GM18499 (cell line): ENCODE measurements around the gene ZNF292.
"Not testable (repeated sequence)": the region's sequence is repeated elsewhere in the genome, so short reads cannot be mapped to it uniquely, and the experiment has no call there.

Source experiments
- ATAC-seq: cut with Tn5 transposase; IDR thresholded peaks from one replicate; pipeline ENCODE4 v1.9.1; 2021; ENCODE audit warnings: moderate number of reproducible peaks; ENCODE audit not compliant: insufficient read depth, unreplicated experiment

The ZNF292 gene

GRCh38 chr6:87209812-87210211 lies 54.4 kb downstream of the ZNF292 start:
- no peak for ATAC-seq

- peak; percentile 97 for ATAC-seq
Measured at GRCh38 chr6:87210979-87211378, 55.6 kb downstream of the ZNF292 start.

GRCh38 chr6:87212596-87212995 lies 57.2 kb downstream of the ZNF292 start:
- no peak for ATAC-seq

- ATAC-seq = no peak
Measured at GRCh38 chr6:87213364-87213763, 58.0 kb downstream of the ZNF292 start.

GRCh38 chr6:87214831-87215230 lies 59.5 kb downstream of the ZNF292 start:
- ATAC-seq = no peak

GRCh38 chr6:87220997-87221396 lies 65.6 kb downstream of the ZNF292 start:
- no peak for ATAC-seq

GRCh38 chr6:87222676-87223075 lies 67.3 kb downstream of the ZNF292 start:
- no peak for ATAC-seq

GRCh38 chr6:87224971-87225370 lies 69.6 kb downstream of the ZNF292 start:
- no peak for ATAC-seq

- ATAC-seq = no peak
Measured at GRCh38 chr6:87225511-87225910, 70.1 kb downstream of the ZNF292 start.

GRCh38 chr6:87225937-87226336 lies 70.6 kb downstream of the ZNF292 start:
- no peak for ATAC-seq

- no peak for ATAC-seq
Measured at GRCh38 chr6:87230801-87231200, 75.4 kb downstream of the ZNF292 start.

- no peak for ATAC-seq
Measured at GRCh38 chr6:87237804-87238203, 82.4 kb downstream of the ZNF292 start.

- ATAC-seq = not testable (repeated sequence)
Measured at GRCh38 chr6:87239098-87239635, 83.8 kb downstream of the ZNF292 start.

- ATAC-seq = no peak
Measured at GRCh38 chr6:87241304-87241703, 85.9 kb downstream of the ZNF292 start.

GRCh38 chr6:87242311-87242710 lies 86.9 kb downstream of the ZNF292 start:
- no peak for ATAC-seq

- ATAC-seq = no peak
Measured at GRCh38 chr6:87243812-87244211, 88.4 kb downstream of the ZNF292 start.

- ATAC-seq = no peak
Measured at GRCh38 chr6:87244380-87244779, 89.0 kb downstream of the ZNF292 start.

GRCh38 chr6:87250019-87250418 lies 94.7 kb downstream of the ZNF292 start:
- ATAC-seq = no peak

GRCh38 chr6:87251225-87251624 lies 95.9 kb downstream of the ZNF292 start:
- no peak for ATAC-seq

- no peak for ATAC-seq
Measured at GRCh38 chr6:87251725-87252124, 96.4 kb downstream of the ZNF292 start.

- no peak for ATAC-seq
Measured at GRCh38 chr6:87257046-87257445, 101.7 kb downstream of the ZNF292 start.

GRCh38 chr6:87257565-87257964 lies 102.2 kb downstream of the ZNF292 start:
- ATAC-seq = no peak

GRCh38 chr6:87257975-87258374 lies 102.6 kb downstream of the ZNF292 start:
- ATAC-seq = no peak
